Endothelial cell of umbilical vein (primary cell): ENCODE measurements around the gene CCL16. TPM values are rescaled to one million over a fixed set of nuclear protein-coding genes. Genes with fewer than 3 reads are reported as not detected.
A peak's percentile ranks its signal among the peaks of the same experiment; 100 is the strongest.

Experiments
- BruUV-seq: library from RNA; stranded (reverse); fragments of 400-500 nt; replicated peaks from 2 replicates; lab custom pipeline; 2021; lab: Mats Ljungman, UMichigan
- CTCF ChIA-PET: fragments of 300-600, 350-600 bp; sonication (Branson Sonifier 250); formaldehyde crosslinking; loops from one replicate; lab custom pipeline; 2021; ENCODE audit warnings: antibody characterized with exemption, inconsistent platforms; lab: Charles Lee
- POLR2A ChIA-PET: fragments of 300-600, 350-600 bp; sonication (Branson Sonifier 250); formaldehyde crosslinking; loops from one replicate; lab custom pipeline; 2021; ENCODE audit warnings: antibody characterized with exemption, inconsistent platforms; lab: Charles Lee
- DNase-seq: peaks from one replicate; pipeline ENCODE4 v3.0.0-alpha.2; 2011; ENCODE audit warnings: low read depth, low spot score
- FAIRE-seq: peaks from 2 replicates; lab custom pipeline; 2011; peaks lifted over from hg19 to GRCh38; lab: Jason Lieb, UNC
- H2AFZ ChIP-seq: 2 replicates; pipeline ENCODE4 v1.6.0; 2012; ENCODE audit warnings: low read depth, low read length, control low read depth, inconsistent platforms
- H3K27ac ChIP-seq: 2 replicates; pipeline ENCODE4 v1.5.1; 2011; ENCODE audit warnings: low read depth, mild to moderate bottlenecking, control low read depth, low read length, moderate library complexity; ENCODE audit not compliant: insufficient read depth
- H3K27me3 ChIP-seq, 2 experiments: 2 replicates each; pipeline versions ENCODE4 v1.6.0 to v1.6.1; 2011; ENCODE audit warnings: low read length in 2 of 2, mixed read lengths in 1 of 2; ENCODE audit not compliant: control insufficient read depth in 2 of 2, insufficient read depth in 2 of 2
- H3K36me3 ChIP-seq, 2 experiments: 2 replicates in 1 of 2; 3 replicates in 1 of 2; pipeline ENCODE4 v1.5.1; 2011; ENCODE audit warnings: low read length in 2 of 2, mild to moderate bottlenecking in 1 of 2, moderate library complexity in 1 of 2; ENCODE audit not compliant: control insufficient read depth in 2 of 2, insufficient read depth in 2 of 2; ENCODE audit errors: extremely low read depth in 1 of 2
- H3K4me1 ChIP-seq: 3 replicates; pipeline ENCODE4 v1.5.1; 2011; ENCODE audit warnings: mild to moderate bottlenecking, low read length; ENCODE audit not compliant: control insufficient read depth, insufficient read depth; ENCODE audit errors: extremely low read depth
- H3K4me2 ChIP-seq: 2 replicates; pipeline ENCODE4 v1.6.1; 2011; ENCODE audit warnings: low read length, control low read depth, mixed read lengths; ENCODE audit not compliant: insufficient read depth
- H3K4me3 ChIP-seq, 3 experiments: fragments of 200-600 bp in 1 of 3; sonication (generic), shearing (Covaris generic) in 1 of 3; replicated peaks in 1 of 3; 2 replicates each; pipeline ENCODE4 v1.5.1; 2011 to 2016; ENCODE audit warnings: control low read depth in 3 of 3, low read length in 3 of 3, mild to moderate bottlenecking in 2 of 3, inconsistent platforms in 1 of 3, low read depth in 1 of 3, moderate library complexity in 1 of 3; ENCODE audit not compliant: insufficient read depth in 1 of 3
- H3K79me2 ChIP-seq: 2 replicates; pipeline ENCODE4 v1.6.0; 2012; ENCODE audit warnings: low read length, inconsistent platforms; ENCODE audit not compliant: control insufficient read depth, insufficient read depth
- H3K9ac ChIP-seq: replicated peaks from 2 replicates; pipeline ENCODE3; 2011; ENCODE audit warnings: low read length, control low read depth; ENCODE audit not compliant: insufficient read depth; ENCODE audit errors: extremely low read depth
- H3K9me1 ChIP-seq: replicated peaks from 3 replicates; pipeline ENCODE4 v1.6.0; 2011; ENCODE audit warnings: mild to moderate bottlenecking, low read length; ENCODE audit not compliant: control insufficient read depth, insufficient read depth; ENCODE audit errors: extremely low read depth
- H3K9me3 ChIP-seq: replicated peaks from 2 replicates; pipeline ENCODE4 v1.5.1; 2012; ENCODE audit warnings: low read length, inconsistent platforms; ENCODE audit not compliant: control insufficient read depth, insufficient read depth
- H4K20me1 ChIP-seq: replicated peaks from 2 replicates; pipeline ENCODE3; 2011; ENCODE audit warnings: mild to moderate bottlenecking, low read length; ENCODE audit not compliant: control insufficient read depth, insufficient read depth; ENCODE audit errors: extremely low read depth
- CTCF ChIP-seq, 2 donors: IDR thresholded peaks; 1 replicate in 1 of 2; 2 replicates in 1 of 2; pipeline ENCODE4 v1.5.1; 2011; ENCODE audit warnings: low read length in 2 of 2, mild to moderate bottlenecking in 2 of 2, moderate library complexity in 2 of 2, control low read depth in 1 of 2, inconsistent platforms in 1 of 2, low read depth in 1 of 2; ENCODE audit not compliant: insufficient read depth in 1 of 2; ENCODE audit errors: extremely low read depth in 1 of 2
- POLR2A ChIP-seq: IDR thresholded peaks from 2 replicates; pipeline ENCODE4 v1.6.1; 2012; ENCODE audit warnings: low read depth, mild to moderate bottlenecking, control low read depth, low read length
- dilution Hi-C: fragments of 300-500 bp; cut with MboI; formaldehyde crosslinking; loops from one replicate; pipeline ENCODE4 v1.15.0; 2019; ENCODE audit warnings: low sequenced_read_pairs; ENCODE audit not compliant: extremely low pct_ligation_motif_present
- intact Hi-C: fragments of 100-400 bp; cut with micrococcal nuclease; formaldehyde crosslinking; loops from one replicate; pipeline ENCODE4 v1.10.0; 2022
- polyA plus RNA-seq, 4 experiments: library from polyadenylated mRNA; depleted of rRNA in 3 of 4; stranded (reverse) in 3 of 4; unstranded in 1 of 4; fragments of >200 nt; gene quantifications; 2 replicates each; pipeline versions ENCODE4 v1.2.1 to v1.2.3, GENCODE V29; 2011 to 2012; ENCODE audit warnings: missing spikeins in 1 of 4
- total RNA-seq: library from RNA; stranded (reverse); gene quantifications from 2 replicates; pipeline ENCODE4 v1.2.3, GENCODE V29; 2021

The CCL16 gene
- total and polyA plus RNA-seq, 2 donors (not counting 3 experiments of a cell fraction or from before 2014, with no cell fraction given), result 0.18 to 0.51 TPM

GRCh38 chr17:35947156-35947585 is 34.1 kb downstream of the CCL16 start:
- H3K4me3 ChIP-seq, result no peak overlapping the region

More at GRCh38 chr17:35947156-35947585, 34.1 kb downstream of the CCL16 start:
- dilution Hi-C loops (no loop called here), intact Hi-C loops (loop anchor here (1.0 to 10.0 kb wide), 2 partner anchors 102 to 125 kb away; no protein-coding TSS in a partner anchor)
- ChIA-PET CTCF (interaction anchor here (0.7 to 2.7 kb wide), 5 partner anchors 9 to 202 kb away, joined by 3 to 16 read pairs (median 4); no protein-coding TSS in a partner anchor), POLR2A (no interaction called here)
- no TSS peak for BruUV-seq
- H3K9ac ChIP-seq, result no peak overlapping the region
- no peaks in the 10 kb centered on the region for H3K9me1 ChIP-seq
- H3K4me1 ChIP-seq, result no peaks in the 10 kb centered on the region
- TF ChIP-seq CTCF (IDR thresholded peaks at IDR 0.05; ENCODE audit: extremely low read depth in 1 of 2, insufficient read depth in 1 of 2, low read depth in 1 of 2, low read length in 2 of 2) (peak; percentile 64 to 82), POLR2A (no peak)
- H3K27ac ChIP-seq, result no peak overlapping the region
- no peaks in the 10 kb centered on the region for H4K20me1 ChIP-seq
- H2AFZ ChIP-seq, result peak overlapping the region; percentile 38
- peak; percentile 51 for DNase-seq
- H3K9me3 ChIP-seq, result no peaks in the 10 kb centered on the region
- H3K79me2 ChIP-seq, result no peaks in the 10 kb centered on the region
- no peak overlapping the region for H3K4me2 ChIP-seq
- peaks cover 0 to 4% of the 10 kb centered on the region in 2 experiments for H3K27me3 ChIP-seq
- H3K36me3 ChIP-seq, result no peaks in the 10 kb centered on the region
- no peak for FAIRE-seq
